Gastrocnemius medialis (tissue), 4 donors: Measurements from ENCODE around the gene PRX. TPM values are rescaled to one million over a fixed set of nuclear protein-coding genes. Genes with fewer than 3 reads are reported as not detected.
A peak's percentile ranks its signal among the peaks of the same experiment; 100 is the strongest.

Experiments
- ATAC-seq, 2 donors: fragments of 150-250 bp; one replicate each; pipeline ENCODE4 v1.9.1; 2016
- DNase-seq, 2 donors: peaks; one replicate each; pipeline ENCODE4 v3.0.0-alpha.2; 2019
- H3K27ac ChIP-seq, 4 donors: fragments of 200-600 bp; sonication (generic); 1 replicate in 1 of 4; 2 replicates in 3 of 4; pipeline ENCODE4 v1.5.1; 2016 to 2018; ENCODE audit warnings: mild to moderate bottlenecking in 2 of 4, moderate library complexity in 1 of 4
- H3K27me3 ChIP-seq, 3 donors: fragments of 200-600 bp; sonication (generic) in 2 of 3; 1 replicate in 1 of 3; 2 replicates in 2 of 3; pipeline versions ENCODE4 v1.5.1 to v1.6.0; 2016 to 2019; ENCODE audit warnings: mild to moderate bottlenecking in 1 of 3, moderate library complexity in 1 of 3
- H3K36me3 ChIP-seq, 2 donors: fragments of 200-600 bp; sonication (generic) in 1 of 2; one replicate each; pipeline ENCODE4 v1.5.1; 2017 to 2018
- H3K4me1 ChIP-seq, 2 donors: fragments of 200-600 bp; sonication (generic) in 1 of 2; one replicate each; pipeline ENCODE4 v1.5.1; 2016 to 2017; ENCODE audit warnings: mild to moderate bottlenecking in 2 of 2
- H3K4me3 ChIP-seq, 4 donors: fragments of 200-600 bp; sonication (generic) in 3 of 4; 1 replicate in 1 of 4; 2 replicates in 3 of 4; pipeline ENCODE4 v1.5.1; 2016 to 2019; ENCODE audit warnings: mild to moderate bottlenecking in 2 of 4
- H3K9me3 ChIP-seq, 3 donors: fragments of 200-600 bp; sonication (generic) in 2 of 3; 1 replicate in 1 of 3; 2 replicates in 2 of 3; pipeline ENCODE4 v1.5.1; 2016 to 2019
- CTCF ChIP-seq, 5 experiments: fragments of 450-650 bp in 3 of 5; fragments of 200-600 bp in 2 of 5; sonication (generic) in 2 of 5; IDR thresholded peaks in 4 of 5; conservative IDR thresholded peaks in 1 of 5; 1 replicate in 4 of 5; 2 replicates in 1 of 5; pipeline ENCODE4 v1.5.1; 2016 to 2019; ENCODE audit warnings: antibody characterized with exemption in 5 of 5, mild to moderate bottlenecking in 3 of 5, moderate library complexity in 3 of 5
- POLR2A ChIP-seq, 2 donors: fragments of 450-650 bp; IDR thresholded peaks; one replicate each; pipeline ENCODE4 v1.6.1; 2017; ENCODE audit warnings: antibody characterized with exemption in 2 of 2, mild to moderate bottlenecking in 2 of 2, moderate library complexity in 2 of 2
- in situ Hi-C, 4 donors: fragments of 200-750 bp; cut with MboI; loops; one replicate each; pipeline versions ENCODE4 v1.15.0 to v1.8.0; 2017; ENCODE audit warnings: low sequenced_read_pairs in 4 of 4
- intact Hi-C: fragments of 100-400 bp; cut with DNase I; formaldehyde crosslinking; loops from one replicate; pipeline ENCODE4 v1.15.1; 2023; ENCODE audit warnings: low total_unique reads
- total RNA-seq, 4 donors: library from RNA; depleted of rRNA; stranded (reverse); fragments of >200 nt; gene quantifications; one replicate each; pipeline versions ENCODE4 v1.1.0 to v1.2.3, GENCODE V29; 2016

Gene PRX
- total RNA-seq, 4 donors from 2014 or later, result 2.4 to 4.2 (median 3.2) TPM

GRCh38 chr19:40417643-40417981 is 4.4 kb upstream of the PRX start:
- in situ Hi-C loops, result loop anchor here in 1 of 4 donors (10.0 kb wide), 1 partner anchor 47 kb away; the partner anchor contains the start of genes BLVRB and SPTBN4

GRCh38 chr19:40416918-40417642 is 3.9 kb upstream of the PRX start:
- peaks cover 28 to 33% of the 10 kb centered on the region in 2 donors for H3K4me1 ChIP-seq
- no peaks in the 10 kb centered on the region for H3K36me3 ChIP-seq
- no peaks in the 10 kb centered on the region for H3K9me3 ChIP-seq
- no peaks in the 10 kb centered on the region for H3K27me3 ChIP-seq
- peak in 1 of 2 donors; percentile 56 for DNase-seq
- TF ChIP-seq CTCF (IDR thresholded peaks at IDR 0.05 in 4 of 5, conservative IDR thresholded peaks at IDR 0.05 in 1 of 5) (no peak), POLR2A (IDR thresholded peaks at IDR 0.05) (peak; percentile 35 to 61)
- in situ Hi-C loops, result loop anchor here in 1 of 4 donors (10.0 kb wide), 1 partner anchor 48 kb away; the partner anchor contains the start of genes BLVRB and SPTBN4
- no peak overlapping the region for H3K4me3 ChIP-seq
- intact Hi-C loops, result no loop called here
- peak in 1 of 2 donors; percentile 17 for ATAC-seq
- H3K27ac ChIP-seq, result peak overlapping the region; percentile 75 to 100 (median 94)

More at GRCh38 chr19:40417643-40417981, 4.4 kb upstream of the PRX start:
- no peaks in the 10 kb centered on the region for H3K9me3 ChIP-seq
- ATAC-seq (no peak), DNase-seq (no peak)
- peaks cover 0 to 5% of the 10 kb centered on the region in 2 donors for H3K36me3 ChIP-seq
- H3K4me3 ChIP-seq, result no peak overlapping the region
- H3K4me1 ChIP-seq, result peaks cover 26 to 34% of the 10 kb centered on the region in 2 donors
- no peaks in the 10 kb centered on the region for H3K27me3 ChIP-seq
- TF ChIP-seq POLR2A (IDR thresholded peaks at IDR 0.05), result no peak
- no peak for TF ChIP-seq CTCF (IDR thresholded peaks at IDR 0.05 in 4 of 5, conservative IDR thresholded peaks at IDR 0.05 in 1 of 5)
- intact Hi-C loops, result no loop called here
- H3K27ac ChIP-seq, result peak overlapping the region; percentile 75 to 100 (median 94)

- intact Hi-C loops (no loop called here), in situ Hi-C loops (loop anchor here in 1 of 4 donors (10.0 kb wide), 1 partner anchor 49 kb away; the partner anchor contains the start of genes BLVRB and SPTBN4)
- ATAC-seq (no peak), DNase-seq (no peak)
- no peaks in the 10 kb centered on the region for H3K36me3 ChIP-seq
- H3K4me1 ChIP-seq, result peaks cover 32 to 37% of the 10 kb centered on the region in 2 donors
- TF ChIP-seq CTCF (IDR thresholded peaks at IDR 0.05 in 4 of 5, conservative IDR thresholded peaks at IDR 0.05 in 1 of 5) (no peak), POLR2A (IDR thresholded peaks at IDR 0.05) (no peak)
- H3K27ac ChIP-seq, result peak overlapping the region; percentile 75 to 100 (median 94)
- no peak overlapping the region for H3K4me3 ChIP-seq
- no peaks in the 10 kb centered on the region for H3K9me3 ChIP-seq
- H3K27me3 ChIP-seq, result no peaks in the 10 kb centered on the region
Observed at GRCh38 chr19:40415768-40416167, 2.6 kb upstream of the PRX start.

GRCh38 chr19:40414542-40415535 is 1.7 kb upstream of the PRX start:
- no peak for DNase-seq
- Histone ChIP-seq H3K4me1 (peaks cover 33 to 36% of the 10 kb centered on the region in 2 donors), H3K36me3 (no peaks in the 10 kb centered on the region), H3K27me3 (no peaks in the 10 kb centered on the region), H3K4me3 (no peak overlapping the region), H3K27ac (peak overlapping the region; percentile 47 to 100 (median 94)), H3K9me3 (no peaks in the 10 kb centered on the region)
- in situ Hi-C loops, result loop anchor here in 1 of 4 donors (10.0 kb wide), 1 partner anchor 50 kb away; the partner anchor contains the start of genes BLVRB and SPTBN4
- no peak for ATAC-seq
- intact Hi-C loops, result no loop called here
- TF ChIP-seq POLR2A (IDR thresholded peaks at IDR 0.05) (no peak), CTCF (IDR thresholded peaks at IDR 0.05 in 4 of 5, conservative IDR thresholded peaks at IDR 0.05 in 1 of 5) (no peak)
